CD14-positive monocyte (primary cell): ENCODE data around the gene PRR5. TPM values are rescaled to one million over a fixed set of nuclear protein-coding genes. Genes with fewer than 3 reads are reported as not detected.

ENCODE experiments used
- DNase-seq, 3 donors: peaks; one replicate each; pipeline ENCODE4 v3.0.0-alpha.2; 2011 to 2022
- H2AFZ ChIP-seq: 2 replicates; pipeline ENCODE4 v1.6.0; 2012; ENCODE audit warnings: mild to moderate bottlenecking, low read depth, low read length, inconsistent platforms; ENCODE audit not compliant: insufficient read depth, poor library complexity, severe bottlenecking
- H3K27ac ChIP-seq, 2 donors: 1 replicate in 1 of 2; 2 replicates in 1 of 2; pipeline ENCODE4 v1.5.1; 2012 to 2013; ENCODE audit warnings: low read length in 2 of 2, control low read depth in 1 of 2, inconsistent platforms in 1 of 2, low read depth in 1 of 2, mild to moderate bottlenecking in 1 of 2
- H3K27me3 ChIP-seq, 2 donors: one replicate each; pipeline versions ENCODE4 v1.6.0 to v1.6.1; 2011 to 2013; ENCODE audit warnings: low read length in 2 of 2; ENCODE audit not compliant: control insufficient read depth in 2 of 2, insufficient read depth in 2 of 2
- H3K36me3 ChIP-seq, 2 donors: replicated peaks in 1 of 2; 1 replicate in 1 of 2; 2 replicates in 1 of 2; pipeline versions ENCODE4 v1.5.1 to v1.6.1; 2012 to 2013; ENCODE audit warnings: low read length in 2 of 2, control low read depth in 1 of 2, inconsistent platforms in 1 of 2, mild to moderate bottlenecking in 1 of 2; ENCODE audit not compliant: insufficient read depth in 2 of 2, control insufficient read depth in 1 of 2
- H3K4me1 ChIP-seq, 2 donors: 1 replicate in 1 of 2; 2 replicates in 1 of 2; pipeline versions ENCODE4 v1.5.1 to v1.6.1; 2012 to 2013; ENCODE audit warnings: low read length in 2 of 2, control low read depth in 1 of 2, inconsistent platforms in 1 of 2, mild to moderate bottlenecking in 1 of 2, moderate library complexity in 1 of 2; ENCODE audit not compliant: insufficient read depth in 2 of 2, control insufficient read depth in 1 of 2
- H3K4me2 ChIP-seq: replicated peaks from 2 replicates; pipeline ENCODE3; 2012; ENCODE audit warnings: low read length, moderate library complexity, mild to moderate bottlenecking; ENCODE audit not compliant: poor library complexity, severe bottlenecking; ENCODE audit errors: extremely low read depth
- H3K4me3 ChIP-seq, 3 experiments: fragments of 200-600 bp in 1 of 3; sonication (generic) in 1 of 3; replicated peaks in 1 of 3; 1 replicate in 2 of 3; 2 replicates in 1 of 3; pipeline ENCODE4 v1.5.1; 2011 to 2013; ENCODE audit warnings: low read length in 3 of 3, mild to moderate bottlenecking in 3 of 3, control low read depth in 2 of 3, low read depth in 2 of 3, inconsistent platforms in 1 of 3, moderate library complexity in 1 of 3
- H3K79me2 ChIP-seq: 2 replicates; pipeline ENCODE4 v1.6.0; 2012; ENCODE audit warnings: mild to moderate bottlenecking, control low read depth, inconsistent platforms, low read length, moderate library complexity; ENCODE audit not compliant: insufficient read depth
- H3K9ac ChIP-seq: 2 replicates; pipeline ENCODE4 v1.6.0; 2017; ENCODE audit warnings: low read length, mild to moderate bottlenecking; ENCODE audit not compliant: insufficient read depth, poor library complexity, severe bottlenecking
- H3K9me3 ChIP-seq, 2 donors: replicated peaks in 1 of 2; 1 replicate in 1 of 2; 2 replicates in 1 of 2; pipeline versions ENCODE4 v1.5.1 to v1.6.1; 2012 to 2013; ENCODE audit warnings: low read length in 2 of 2, control low read depth in 1 of 2; ENCODE audit not compliant: control insufficient read depth in 1 of 2, insufficient read depth in 1 of 2
- H4K20me1 ChIP-seq: 2 replicates; pipeline ENCODE4 v1.6.0; 2012; ENCODE audit warnings: mild to moderate bottlenecking, low read length, control low read depth, moderate library complexity; ENCODE audit not compliant: insufficient read depth
- H3K27ac Mint-ChIP-seq, 7 donors: one replicate each; pipeline ENCODE4 v1.8.0; 2020; ENCODE audit warnings: mild to moderate bottlenecking in 7 of 7, mixed read lengths in 7 of 7, moderate library complexity in 6 of 7, inconsistent platforms in 2 of 7
- H3K27me3 Mint-ChIP-seq, 3 donors: one replicate each; pipeline ENCODE4 v1.8.0; 2021 to 2022; ENCODE audit warnings: low read depth in 3 of 3, mild to moderate bottlenecking in 3 of 3, mixed read lengths in 3 of 3, moderate library complexity in 3 of 3, inconsistent platforms in 1 of 3
- H3K36me3 Mint-ChIP-seq, 2 donors: one replicate each; pipeline ENCODE4 v1.8.0; 2020; ENCODE audit warnings: mixed read lengths in 2 of 2, inconsistent platforms in 1 of 2, mild to moderate bottlenecking in 1 of 2
- H3K4me1 Mint-ChIP-seq: one replicate; pipeline ENCODE4 v1.8.0; 2020; ENCODE audit warnings: mild to moderate bottlenecking, mixed read lengths
- H3K4me3 Mint-ChIP-seq, 2 donors: one replicate each; pipeline ENCODE4 v1.8.0; 2020; ENCODE audit warnings: mild to moderate bottlenecking in 2 of 2, mixed read lengths in 2 of 2, moderate library complexity in 1 of 2
- H3K9me3 Mint-ChIP-seq, 7 donors: one replicate each; pipeline ENCODE4 v1.8.0; 2020 to 2022; ENCODE audit warnings: mixed read lengths in 7 of 7, mild to moderate bottlenecking in 6 of 7, moderate library complexity in 6 of 7, inconsistent platforms in 2 of 7
- CTCF ChIP-seq: fragments of 200-600 bp; IDR thresholded peaks from one replicate; pipeline ENCODE4 v1.8.0; 2022; ENCODE audit warnings: antibody characterized with exemption, mild to moderate bottlenecking
- WGBS: methylation state at CpG from one replicate; pipeline ENCODE4 v1.1.5; 2013; ENCODE audit warnings: missing lambda C conversion rate; ENCODE audit not compliant: insufficient coverage; 5-methylcytosine and 5-hydroxymethylcytosine counted together
- intact Hi-C, 2 donors: fragments of 100-400 bp; cut with micrococcal nuclease; formaldehyde crosslinking; loops; one replicate each; pipeline versions ENCODE4 v1.15.0 to v1.15.1; 2023
- polyA plus RNA-seq, 3 donors: library from polyadenylated mRNA; depleted of rRNA in 1 of 3; unstranded in 2 of 3; stranded (reverse) in 1 of 3; fragments of 300-500 nt in 2 of 3; fragments of >200 nt in 1 of 3; fragmentation: Illumina TruSeq in 2 of 3; gene quantifications; 1 replicate in 2 of 3; 2 replicates in 1 of 3; pipeline ENCODE4 v1.2.3, GENCODE V29; 2012 to 2021

Gene PRR5
- polyA plus RNA-seq, 3 donors: 0.66 to 1.5 (median 1.2) TPM

DNA sequence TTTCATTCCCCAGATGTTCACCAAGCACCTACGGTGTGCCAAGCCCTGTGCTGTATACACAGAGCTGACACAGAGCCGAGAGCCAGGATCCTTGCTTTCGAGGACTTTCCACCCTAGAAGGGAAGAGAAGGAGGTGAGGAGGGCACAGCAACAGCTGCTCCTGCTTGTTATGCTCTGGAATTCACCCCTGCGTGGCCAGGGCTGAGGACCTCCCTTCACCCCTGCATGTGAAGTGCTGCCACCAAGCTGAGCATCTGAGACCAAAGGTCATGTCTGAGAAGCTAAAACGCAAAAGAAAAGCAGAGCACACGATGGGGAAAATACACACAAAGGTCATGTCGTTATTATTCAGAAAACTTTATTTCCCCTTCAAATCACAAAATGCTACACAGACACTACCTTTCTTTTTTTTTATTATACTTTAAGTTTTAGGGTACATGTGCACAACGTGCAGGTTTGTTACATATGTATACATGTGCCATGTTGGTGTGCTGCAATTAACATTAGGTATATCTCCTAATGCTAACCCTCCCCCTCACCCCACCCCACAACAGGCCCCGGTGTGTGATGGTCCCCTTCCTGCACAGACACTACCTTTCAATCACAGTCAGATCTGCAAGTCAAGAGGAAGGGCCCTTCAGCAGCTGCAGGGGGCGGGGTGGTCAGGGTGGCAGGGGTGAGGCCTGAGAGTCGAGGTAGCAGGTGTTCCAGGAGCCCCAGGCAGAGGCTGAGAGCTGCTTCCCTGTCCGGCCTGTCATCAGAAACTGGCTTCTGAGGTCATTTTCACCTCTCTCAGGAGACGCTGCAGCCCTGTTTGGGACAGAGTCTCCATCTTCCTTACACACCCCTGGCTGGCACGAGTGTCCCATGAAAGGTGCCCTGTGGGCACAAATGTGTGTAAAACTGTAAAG, 40.1 kb upstream of the PRR5 start:
- H3K4me3 Mint-ChIP-seq: no peak overlapping the region
- no peak for DNase-seq
- H3K27me3 Mint-ChIP-seq: peaks cover 11 to 21% (median 11%) of the 10 kb centered on the region in 3 donors
- peaks cover 0 to 11% (median 4%) of the 10 kb centered on the region in 7 donors for H3K9me3 Mint-ChIP-seq
- Histone ChIP-seq H3K4me3 (no peak overlapping the region), H3K36me3 (no peaks in the 10 kb centered on the region), H4K20me1 (no peaks in the 10 kb centered on the region), H3K79me2 (no peaks in the 10 kb centered on the region), H3K27me3 (no peaks in the 10 kb centered on the region), H3K4me2 (no peak overlapping the region), H3K27ac (no peak overlapping the region), H2AFZ (no peak overlapping the region), H3K4me1 (peaks cover 45 to 48% of the 10 kb centered on the region in 2 donors), H3K9me3 (peaks cover 6 to 11% of the 10 kb centered on the region in 2 donors), H3K9ac (no peak overlapping the region)
- intact Hi-C loops: no loop called here
- H3K27ac Mint-ChIP-seq: no peak overlapping the region
- WGBS: 82% methylated on average over 8 of the region's 14 CpGs
- H3K36me3 Mint-ChIP-seq: no peaks in the 10 kb centered on the region
- TF ChIP-seq CTCF: no peak
- peaks cover 44% of the 10 kb centered on the region for H3K4me1 Mint-ChIP-seq

DNA sequence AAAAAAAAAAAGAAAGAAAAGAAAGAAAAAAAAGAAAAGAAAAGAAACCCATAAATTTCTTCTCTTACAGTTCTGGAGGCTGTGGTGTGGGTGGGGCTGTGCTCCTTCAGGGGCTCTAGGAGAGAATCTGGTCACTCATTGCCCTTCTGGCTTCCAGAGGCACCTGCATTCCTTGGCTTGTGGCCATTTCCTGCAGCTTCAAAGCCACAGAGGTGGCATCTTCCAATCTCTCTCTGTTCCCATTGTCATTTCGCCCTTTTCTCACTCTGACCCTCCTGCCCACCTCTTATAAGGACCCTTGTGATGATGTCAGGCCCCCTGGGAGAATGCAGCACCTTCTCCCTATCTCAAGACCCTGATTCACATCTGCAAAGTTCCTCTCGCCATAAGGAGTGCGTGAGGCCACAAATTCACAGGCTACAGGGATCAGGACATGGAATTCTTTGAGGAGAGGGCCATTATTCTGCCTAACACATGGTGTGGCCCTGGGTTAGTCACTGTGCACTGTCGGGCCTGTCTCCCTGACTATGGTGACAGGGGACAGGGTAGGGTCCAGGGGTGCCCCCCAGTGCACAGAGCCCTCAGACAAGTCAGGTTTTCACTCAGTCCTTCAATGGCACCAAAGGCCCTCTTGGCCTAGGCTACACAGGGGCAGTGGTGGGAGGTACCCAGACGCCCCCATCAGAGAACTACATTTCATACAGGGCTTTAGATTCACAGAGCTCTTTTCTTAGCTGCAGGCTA, 38.6 kb upstream of the PRR5 start:
- 97% methylated on average over 4 of the region's 5 CpGs for WGBS
- peaks cover 48 to 53% of the 10 kb centered on the region in 2 donors for H3K4me1 ChIP-seq
- peaks cover 3 to 12% of the 10 kb centered on the region in 2 donors for H3K27me3 ChIP-seq
- H3K27ac Mint-ChIP-seq: peak overlapping the region in 1 of 7 donors; percentile 56
- peaks cover 21 to 29% (median 21%) of the 10 kb centered on the region in 3 donors for H3K27me3 Mint-ChIP-seq
- H3K27ac ChIP-seq: peak overlapping the region in 1 of 2 donors; percentile 71
- peaks cover 3 to 8% of the 10 kb centered on the region in 2 donors for H3K36me3 Mint-ChIP-seq
- peaks cover 6 to 11% of the 10 kb centered on the region in 2 donors for H3K9me3 ChIP-seq
- H2AFZ ChIP-seq: peak overlapping the region; percentile 21
- no peaks in the 10 kb centered on the region for H4K20me1 ChIP-seq
- peak overlapping the region; percentile 42 for H3K4me2 ChIP-seq
- intact Hi-C loops: no loop called here
- no peak overlapping the region for H3K9ac ChIP-seq
- DNase-seq: no peak
- no peak overlapping the region for H3K4me3 Mint-ChIP-seq
- H3K36me3 ChIP-seq: no peaks in the 10 kb centered on the region
- H3K4me1 Mint-ChIP-seq: peaks cover 46% of the 10 kb centered on the region
- TF ChIP-seq CTCF: no peak
- no peaks in the 10 kb centered on the region for H3K79me2 ChIP-seq
- H3K4me3 ChIP-seq: no peak overlapping the region
- H3K9me3 Mint-ChIP-seq: peaks cover 0 to 15% (median 4%) of the 10 kb centered on the region in 7 donors
